ENCODE measurements around the gene GNAQ.

GNAQ gene

GRCh38 chr9:77944556-77945243 is 86.9 kb downstream of the GNAQ start:
- DNase-seq (ENCODE audit: low read depth) = no peak

DNA sequence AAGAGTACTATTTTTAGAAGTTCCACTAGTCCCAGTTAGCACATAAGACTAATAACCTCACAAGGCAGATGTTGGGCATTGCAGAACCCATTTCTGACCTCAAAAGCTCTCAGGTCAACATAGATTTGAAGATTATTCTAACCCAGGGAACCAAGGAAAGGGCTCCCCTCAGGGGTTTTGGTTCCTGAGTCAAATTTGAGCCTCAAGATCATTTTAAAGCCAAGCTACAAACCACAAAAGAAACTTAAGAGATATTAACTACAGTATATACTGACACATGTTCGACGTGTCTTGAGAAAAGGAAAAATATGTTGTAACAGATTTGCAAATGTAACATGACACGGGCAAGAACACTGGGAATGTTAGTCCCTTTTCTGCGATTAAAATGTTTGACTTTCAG is 88.6 kb downstream of the GNAQ start:
- DNase-seq (ENCODE audit: low read depth) = no peak

DNA sequence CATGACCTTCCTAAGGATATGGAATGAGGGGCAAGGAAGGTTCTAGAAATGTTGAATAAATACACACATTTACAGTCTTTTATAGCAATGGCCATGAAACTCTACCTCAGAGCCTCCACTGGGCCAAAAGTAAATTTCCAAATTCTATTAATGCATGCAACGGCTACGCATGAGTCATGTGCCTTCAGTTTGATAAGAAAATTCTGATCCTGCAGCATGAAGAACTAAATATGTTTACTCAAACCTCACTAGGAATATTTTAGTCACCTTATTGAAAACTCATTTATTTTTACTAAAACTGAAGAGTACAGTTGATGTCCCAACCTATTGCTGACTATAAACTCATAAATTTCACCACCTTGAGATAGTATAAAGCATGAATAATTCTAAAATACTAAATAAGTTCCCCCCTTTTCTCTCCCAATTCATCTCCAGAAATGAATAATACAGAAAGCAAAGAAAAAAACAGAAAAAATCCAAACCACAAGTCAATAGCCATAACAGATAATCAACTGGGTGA is 92.4 kb downstream of the GNAQ start:
- no peak for DNase-seq (ENCODE audit: low read depth)

DNA sequence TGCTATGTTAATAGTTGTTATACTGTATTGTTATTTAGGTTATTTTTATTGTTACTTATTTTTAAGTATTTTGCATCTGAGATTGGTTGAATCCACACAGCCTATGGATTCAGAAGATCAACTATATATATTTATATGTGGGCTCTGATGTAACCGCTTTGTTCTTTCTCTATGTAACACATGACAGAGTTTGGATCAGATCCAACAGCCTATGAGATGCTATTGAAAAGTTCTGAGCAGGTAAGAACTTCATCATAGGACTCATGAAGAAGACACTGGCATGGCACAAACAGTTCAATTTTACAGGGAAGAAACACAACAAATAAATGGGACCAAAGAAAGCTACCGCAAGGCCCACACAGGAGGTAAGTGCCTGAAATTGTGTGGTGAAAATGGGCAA is 93.4 kb downstream of the GNAQ start:
- no peak for DNase-seq (ENCODE audit: low read depth)

DNA sequence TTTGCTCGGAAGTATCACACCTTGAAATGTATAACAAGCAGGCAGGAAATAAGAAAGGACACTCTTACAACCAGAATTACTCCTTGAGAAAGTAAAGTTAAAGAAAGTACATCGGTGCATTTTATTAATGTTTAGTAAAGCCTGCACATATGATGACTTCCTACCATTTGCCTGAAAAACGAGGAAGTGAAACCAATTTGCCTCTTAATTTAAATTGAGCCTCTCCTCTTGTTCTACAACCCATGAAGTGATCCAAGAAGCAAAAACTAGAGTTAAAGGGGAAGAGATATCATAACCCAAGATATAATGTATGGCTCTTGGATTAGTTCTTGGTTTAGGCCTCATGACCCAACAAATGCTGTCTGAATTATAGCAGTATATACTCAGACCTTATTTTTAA is 95.6 kb downstream of the GNAQ start:
- no peak for DNase-seq (ENCODE audit: low read depth)

- DNase-seq (ENCODE audit: low read depth) = no peak
These were observed 96.4 kb downstream of the GNAQ start for GRCh38 chr9:77935211-77935610.

DNA sequence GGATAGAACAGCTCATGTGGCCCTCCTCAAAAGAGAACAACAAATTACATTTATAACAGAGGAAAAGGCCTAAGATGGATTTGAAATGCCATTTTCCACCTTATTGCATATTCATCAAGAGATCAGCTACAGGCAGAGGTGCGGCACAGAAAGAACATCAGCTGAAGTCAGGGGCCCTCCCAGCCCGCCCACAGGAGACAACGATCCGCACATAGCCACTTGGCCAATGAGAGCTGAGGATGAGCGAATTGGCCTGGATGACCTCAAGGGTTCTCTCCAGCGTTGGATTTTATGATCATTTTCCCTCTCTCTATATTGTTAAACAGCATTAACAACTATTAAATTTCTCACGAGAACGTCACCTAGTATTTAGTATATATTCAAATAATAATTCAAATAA is 97.6 kb downstream of the GNAQ start:
- DNase-seq (ENCODE audit: low read depth) = no peak

GRCh38 chr9:77933019-77933418 is 98.6 kb downstream of the GNAQ start:
- DNase-seq (ENCODE audit: low read depth) = no peak

GRCh38 chr9:77929942-77930341 is 101.7 kb downstream of the GNAQ start:
- DNase-seq (ENCODE audit: low read depth) = no peak

DNA sequence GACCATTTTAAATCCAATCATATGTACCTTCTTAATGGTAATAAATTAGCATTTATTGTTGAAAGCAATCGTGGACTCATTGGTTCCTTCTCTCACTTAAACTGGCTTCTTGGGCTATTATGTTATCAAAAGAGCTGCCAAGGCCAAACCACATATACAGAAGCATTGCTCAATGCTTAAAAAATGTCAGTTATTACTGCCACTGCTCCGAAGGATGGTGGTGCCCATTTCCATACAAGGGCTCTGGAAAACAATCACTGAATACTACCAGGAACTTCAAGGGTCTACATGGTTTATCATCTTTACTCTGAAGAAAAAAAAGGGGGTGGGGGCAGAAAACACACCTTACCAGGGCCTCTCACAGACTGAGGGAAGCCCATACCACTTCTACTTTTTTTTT is 104.3 kb downstream of the GNAQ start:
- DNase-seq (ENCODE audit: low read depth) = peak; percentile 21

GRCh38 chr9:77926371-77926878 is 105.2 kb downstream of the GNAQ start:
- DNase-seq (ENCODE audit: low read depth) = peak; percentile 27

DNA sequence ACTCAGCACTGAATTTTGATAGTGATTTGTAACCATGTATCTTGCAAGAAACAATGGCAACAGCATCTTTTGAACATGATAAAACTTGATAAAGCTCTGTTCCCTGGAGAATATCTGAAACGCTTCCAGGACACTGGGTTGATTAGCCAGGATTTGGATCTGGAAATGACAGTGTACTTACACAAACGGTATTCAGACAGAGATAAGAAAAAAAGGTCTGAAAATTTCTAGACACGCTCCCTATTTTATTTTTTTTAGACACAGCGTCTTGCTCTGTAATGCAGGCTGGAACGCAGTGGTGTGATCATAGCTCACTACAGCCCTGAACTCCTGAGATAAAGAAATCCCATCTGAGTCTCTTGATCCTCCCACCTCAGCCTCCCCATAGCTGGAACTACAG is 109.0 kb downstream of the GNAQ start:
- DNase-seq (ENCODE audit: low read depth) = no peak

GRCh38 chr9:77917800-77918199 is 113.8 kb downstream of the GNAQ start:
- no peak for DNase-seq (ENCODE audit: low read depth)

DNA sequence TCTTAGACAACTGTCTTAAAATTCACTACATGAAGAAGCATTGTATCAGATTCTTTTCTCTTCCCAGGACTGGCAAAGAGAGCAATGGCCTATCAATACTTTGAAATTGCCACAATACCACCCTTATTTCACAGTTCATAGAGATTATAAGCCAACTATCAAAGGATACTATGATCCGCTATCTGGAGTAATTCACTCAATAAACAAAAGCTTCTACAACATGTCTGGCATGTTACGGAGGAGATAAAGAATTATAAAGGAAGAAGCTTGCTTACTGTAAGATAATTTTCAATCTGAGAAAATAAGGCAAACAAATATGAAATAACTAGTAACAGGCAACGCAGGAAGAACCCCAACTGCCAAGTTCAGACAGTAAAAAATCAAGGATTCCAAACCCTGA is 114.8 kb downstream of the GNAQ start:
- DNase-seq (ENCODE audit: low read depth) = no peak

DNA sequence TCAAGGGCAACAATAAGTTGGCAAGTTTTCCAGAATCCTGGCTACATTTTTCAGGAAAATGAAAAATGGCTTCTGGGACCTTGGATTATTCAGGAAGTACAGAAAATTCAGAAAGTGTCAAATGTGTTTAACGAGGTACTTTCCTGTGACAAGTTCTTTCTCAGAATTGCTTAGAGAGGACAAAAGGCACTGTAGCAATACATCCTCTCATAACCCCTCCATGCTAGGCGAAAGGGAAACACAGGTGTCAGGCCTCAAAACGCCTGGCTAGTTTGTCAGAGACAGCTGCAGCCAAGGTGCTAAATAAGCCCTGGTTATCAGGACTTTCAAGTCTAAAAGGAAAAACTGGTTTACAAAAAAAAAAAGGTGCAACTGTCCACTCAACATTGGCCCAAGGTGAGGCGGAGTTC is 115.2 kb downstream of the GNAQ start:
- no peak for DNase-seq (ENCODE audit: low read depth)

DNA sequence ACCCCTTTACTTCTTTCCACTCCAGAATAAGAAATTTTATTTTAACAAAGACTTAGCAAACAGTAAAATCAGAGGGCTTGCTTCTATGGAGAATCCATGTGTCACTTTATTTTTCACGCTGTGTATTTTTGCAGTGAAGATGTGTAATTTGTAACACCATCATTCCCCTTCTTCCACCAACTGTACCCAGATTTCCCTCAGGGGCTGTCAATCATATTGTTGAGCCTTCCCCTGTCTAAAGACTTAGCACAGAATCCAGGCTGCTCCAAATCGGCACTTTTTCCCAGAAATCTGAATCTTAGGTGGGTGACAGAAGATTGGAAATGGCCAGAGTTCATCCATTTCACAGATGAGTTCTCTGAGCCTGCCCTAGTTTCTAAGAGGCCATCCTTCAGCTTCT is 115.9 kb downstream of the GNAQ start:
- no peak for DNase-seq (ENCODE audit: low read depth)

GRCh38 chr9:77912895-77913693 is 118.5 kb downstream of the GNAQ start:
- no peak for DNase-seq (ENCODE audit: low read depth)

GRCh38 chr9:77911928-77912327 is 119.7 kb downstream of the GNAQ start:
- no peak for DNase-seq (ENCODE audit: low read depth)

- DNase-seq (ENCODE audit: low read depth) = no peak
These were observed 121.4 kb downstream of the GNAQ start for GRCh38 chr9:77910194-77910621.

DNA sequence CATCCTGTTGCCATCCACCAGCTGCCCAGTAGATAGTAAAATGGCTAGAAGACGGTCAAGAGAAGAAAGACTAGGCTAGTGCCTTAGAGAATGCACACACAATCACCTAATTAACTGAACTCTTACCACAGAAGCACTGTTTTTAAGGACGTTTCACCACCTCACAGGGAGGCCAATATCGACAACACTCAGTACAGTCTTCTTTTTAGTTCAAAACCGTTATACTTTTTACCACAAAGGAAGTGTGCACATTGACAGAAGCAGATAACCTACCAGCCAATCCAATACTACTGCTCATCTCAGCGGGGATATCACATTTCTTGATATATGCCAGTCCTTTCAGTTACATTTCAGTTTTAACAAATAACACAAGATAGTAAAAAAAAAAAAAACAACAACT is 122.3 kb downstream of the GNAQ start:
- DNase-seq (ENCODE audit: low read depth) = no peak

DNA sequence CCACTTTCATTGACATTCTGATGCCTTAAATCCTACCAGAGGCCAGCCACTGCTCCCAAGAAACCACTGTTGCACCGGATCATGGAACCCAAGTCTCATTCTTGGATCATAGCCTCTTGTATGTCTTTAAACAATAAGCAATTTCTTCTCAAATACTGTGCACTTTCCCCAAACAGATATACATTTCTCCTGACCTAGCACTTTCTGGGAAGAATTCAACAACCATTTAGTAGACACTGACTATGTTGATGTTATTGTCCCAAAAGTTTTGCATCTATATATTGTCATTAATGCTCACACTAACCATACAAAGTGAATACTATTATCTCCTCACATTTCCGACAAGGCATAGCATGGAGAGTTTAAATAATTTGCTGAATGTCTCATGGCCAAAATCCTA is 123.3 kb downstream of the GNAQ start:
- DNase-seq (ENCODE audit: low read depth) = no peak

- DNase-seq (ENCODE audit: low read depth) = no peak
These were observed 124.0 kb downstream of the GNAQ start for GRCh38 chr9:77907585-77907984.

GRCh38 chr9:77906991-77907390 is 124.6 kb downstream of the GNAQ start:
- no peak for DNase-seq (ENCODE audit: low read depth)

Measured in fibroblast of the conjunctiva (primary cell).